GM12892 (cell line): ENCODE measurements around the gene FN1.

Source experiments
- DNase-seq: peaks from one replicate; pipeline ENCODE4 v3.0.0; 2011; ENCODE audit not compliant: insufficient read length
- FAIRE-seq: peaks from 2 replicates; lab custom pipeline; 2011; peaks lifted over from hg19 to GRCh38; lab: Jason Lieb, UNC
- POLR2A ChIP-seq: IDR thresholded peaks from 2 replicates; pipeline ENCODE4 v1.6.1; 2011; ENCODE audit warnings: low read depth, low read length, control low read depth
- POLR2AphosphoS5 ChIP-seq: IDR thresholded peaks from 2 replicates; pipeline ENCODE4 v1.6.1; 2011; ENCODE audit warnings: low read depth, low read length, control low read depth
- TAF1 ChIP-seq: IDR thresholded peaks from 2 replicates; pipeline ENCODE4 v1.6.1; 2011; ENCODE audit warnings: low read depth, mild to moderate bottlenecking, control low read depth, low read length, borderline replicate concordance

FN1 gene

GRCh38 chr2:215407590-215408264 lies 28.1 kb downstream of the FN1 start:
- DNase-seq (no peak), FAIRE-seq (no peak)

GRCh38 chr2:215407061-215407460 lies 28.8 kb downstream of the FN1 start:
- FAIRE-seq (no peak), DNase-seq (no peak)
- no peak for TF ChIP-seq POLR2AphosphoS5
- no peak for TF ChIP-seq POLR2A
- TF ChIP-seq TAF1, result no peak

More at GRCh38 chr2:215407590-215408264, 28.1 kb downstream of the FN1 start:
- no peak for TF ChIP-seq TAF1
- TF ChIP-seq POLR2A, result no peak
- no peak for TF ChIP-seq POLR2AphosphoS5

GRCh38 chr2:215405722-215406581 lies 29.9 kb downstream of the FN1 start:
- DNase-seq (no peak), FAIRE-seq (no peak)
- TF ChIP-seq POLR2AphosphoS5 (no peak), POLR2A (no peak), TAF1 (no peak)

- FAIRE-seq (no peak), DNase-seq (no peak)
- no peak for TF ChIP-seq TAF1
- no peak for TF ChIP-seq POLR2AphosphoS5
- no peak for TF ChIP-seq POLR2A
Measured at GRCh38 chr2:215404348-215405012, 31.4 kb downstream of the FN1 start.

- TF ChIP-seq POLR2A, result no peak
- no peak for TF ChIP-seq TAF1
- TF ChIP-seq POLR2AphosphoS5, result no peak
- FAIRE-seq, result no peak
- DNase-seq, result no peak
Measured at GRCh38 chr2:215403441-215404347, 32.2 kb downstream of the FN1 start.

- FAIRE-seq (no peak), DNase-seq (no peak)
- TF ChIP-seq TAF1 (no peak), POLR2A (no peak), POLR2AphosphoS5 (no peak)
Measured at GRCh38 chr2:215401896-215402379, 33.9 kb downstream of the FN1 start.

GRCh38 chr2:215399067-215399716 lies 36.7 kb downstream of the FN1 start:
- no peak for DNase-seq
- no peak for FAIRE-seq
- TF ChIP-seq POLR2A (no peak), POLR2AphosphoS5 (no peak), TAF1 (no peak)

- no peak for TF ChIP-seq POLR2AphosphoS5
- TF ChIP-seq TAF1, result no peak
- FAIRE-seq, result no peak
- DNase-seq, result no peak
Measured at GRCh38 chr2:215397632-215398341, 38.1 kb downstream of the FN1 start.

- no peak for FAIRE-seq
- TF ChIP-seq POLR2A (no peak), TAF1 (no peak), POLR2AphosphoS5 (no peak)
- DNase-seq, result no peak
Measured at GRCh38 chr2:215396595-215397313, 39.1 kb downstream of the FN1 start.
